IPS-15b (cell line): ENCODE measurements around the gene SBNO2.
"Not testable (repeated sequence)": the region's sequence is repeated elsewhere in the genome, so short reads cannot be mapped to it uniquely, and the experiment has no call there.

Experiments used
- H3K27me3 ChIP-seq: one replicate; pipeline ENCODE4 v1.6.1; 2013; ENCODE audit warnings: low read length; ENCODE audit not compliant: control insufficient read depth, insufficient read depth
- H3K36me3 ChIP-seq: one replicate; pipeline ENCODE4 v1.6.1; 2013; ENCODE audit warnings: low read length; ENCODE audit not compliant: control insufficient read depth, insufficient read depth
- H3K4me1 ChIP-seq: one replicate; pipeline ENCODE4 v1.6.1; 2013; ENCODE audit warnings: mild to moderate bottlenecking, low read length; ENCODE audit not compliant: control insufficient read depth, insufficient read depth
- H3K4me3 ChIP-seq: one replicate; pipeline ENCODE4 v1.5.1; 2013; ENCODE audit warnings: low read depth, low read length
- H3K9ac ChIP-seq: one replicate; pipeline ENCODE4 v1.6.1; 2013; ENCODE audit warnings: low read depth, mild to moderate bottlenecking, low read length
- H3K9me3 ChIP-seq: one replicate; pipeline ENCODE4 v1.6.1; 2013; ENCODE audit warnings: mild to moderate bottlenecking, low read length; ENCODE audit not compliant: control insufficient read depth, insufficient read depth

Gene SBNO2

DNA sequence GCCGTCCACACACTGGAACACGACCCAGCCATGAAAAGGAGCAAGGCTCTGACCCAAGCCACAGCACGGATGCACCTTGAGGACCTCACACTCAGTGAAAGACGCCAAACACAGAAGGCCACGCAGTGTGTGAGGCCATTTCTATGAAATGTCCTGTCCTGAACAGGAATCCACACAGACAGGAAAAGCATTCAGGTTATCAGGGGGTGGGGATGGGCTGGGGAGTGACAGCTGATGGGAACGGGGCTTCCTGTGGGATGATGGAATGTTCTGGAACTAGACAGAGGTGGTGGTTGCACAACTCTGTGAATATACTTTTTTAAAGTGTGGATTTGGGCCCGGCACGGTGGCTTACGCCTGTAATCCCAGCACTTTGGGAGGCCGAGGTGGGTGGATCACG is 39.6 kb downstream of the SBNO2 start:
- H3K4me3 ChIP-seq = no peak overlapping the region
- no peaks in the 10 kb centered on the region for H3K4me1 ChIP-seq
- H3K36me3 ChIP-seq = peaks cover 2% of the 10 kb centered on the region
- no peak overlapping the region for H3K9ac ChIP-seq
- no peaks in the 10 kb centered on the region for H3K9me3 ChIP-seq
- no peaks in the 10 kb centered on the region for H3K27me3 ChIP-seq

DNA sequence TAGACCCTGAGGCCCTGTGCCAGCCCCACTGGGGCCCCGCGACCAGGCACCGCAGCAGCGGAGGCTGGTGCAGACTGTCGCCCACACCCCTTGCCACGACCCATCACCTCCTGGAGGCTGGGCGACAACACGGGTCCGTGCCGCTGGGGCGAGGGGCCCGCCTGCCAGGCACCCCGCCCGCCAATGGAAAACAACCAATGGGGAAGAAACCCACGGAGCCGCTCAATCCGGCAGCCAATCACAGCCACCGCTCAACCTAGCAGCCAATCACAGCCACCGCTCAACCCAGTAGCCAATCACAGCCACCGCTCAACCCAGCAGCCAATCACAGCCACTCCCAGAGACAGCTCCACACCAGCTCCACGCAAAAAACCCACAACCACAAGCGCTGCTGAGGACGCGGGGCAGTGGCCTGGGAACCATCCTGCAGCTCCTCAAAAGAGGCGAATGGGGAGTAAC is 40.6 kb downstream of the SBNO2 start:
- Histone ChIP-seq H3K27me3 (no peaks in the 10 kb centered on the region), H3K36me3 (peaks cover 5% of the 10 kb centered on the region), H3K4me1 (no peaks in the 10 kb centered on the region), H3K9ac (no peak overlapping the region), H3K9me3 (no peaks in the 10 kb centered on the region), H3K4me3 (no peak overlapping the region)

DNA sequence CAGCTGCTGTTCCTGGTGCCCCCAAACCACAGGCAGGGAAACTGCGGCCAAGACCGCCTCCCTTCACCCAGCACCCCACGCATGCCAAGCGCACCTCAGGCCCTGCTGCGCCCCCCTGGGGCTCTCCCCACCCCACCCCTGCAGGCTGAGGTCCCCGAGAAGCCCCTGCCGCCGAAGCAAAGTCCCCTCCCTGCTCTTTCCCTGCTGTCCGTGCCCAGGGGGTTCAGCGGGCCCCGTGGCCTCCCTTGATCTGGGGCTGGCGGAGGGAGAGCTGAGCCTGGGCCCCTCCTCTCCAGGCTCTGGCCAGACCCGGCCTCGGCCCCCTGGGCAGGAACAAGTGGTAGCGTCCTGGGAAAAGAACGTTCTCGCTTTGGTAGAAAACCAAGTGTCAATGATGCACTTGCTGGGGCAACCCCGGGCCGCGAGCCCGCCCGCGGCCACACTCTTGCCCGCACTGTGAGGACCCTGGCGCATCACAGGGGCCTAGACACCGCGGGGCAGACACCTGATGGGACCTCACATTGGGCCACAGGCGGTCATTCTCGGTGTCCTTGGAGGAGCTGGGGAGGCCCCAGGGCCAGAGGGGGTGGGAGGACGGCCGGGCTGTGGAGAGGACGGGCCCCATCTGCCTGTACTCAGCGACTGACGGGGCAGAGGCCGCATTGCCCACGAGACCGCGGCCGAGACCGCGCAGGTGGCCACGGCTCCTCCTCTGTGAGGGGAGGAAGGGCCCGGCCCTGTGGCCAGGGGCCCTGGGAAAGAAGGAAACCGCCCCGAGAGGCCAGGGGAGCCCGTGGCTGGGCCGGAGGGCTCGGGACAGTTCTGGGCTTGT is 41.3 kb downstream of the SBNO2 start:
- H3K36me3 ChIP-seq = peaks cover 5% of the 10 kb centered on the region

DNA sequence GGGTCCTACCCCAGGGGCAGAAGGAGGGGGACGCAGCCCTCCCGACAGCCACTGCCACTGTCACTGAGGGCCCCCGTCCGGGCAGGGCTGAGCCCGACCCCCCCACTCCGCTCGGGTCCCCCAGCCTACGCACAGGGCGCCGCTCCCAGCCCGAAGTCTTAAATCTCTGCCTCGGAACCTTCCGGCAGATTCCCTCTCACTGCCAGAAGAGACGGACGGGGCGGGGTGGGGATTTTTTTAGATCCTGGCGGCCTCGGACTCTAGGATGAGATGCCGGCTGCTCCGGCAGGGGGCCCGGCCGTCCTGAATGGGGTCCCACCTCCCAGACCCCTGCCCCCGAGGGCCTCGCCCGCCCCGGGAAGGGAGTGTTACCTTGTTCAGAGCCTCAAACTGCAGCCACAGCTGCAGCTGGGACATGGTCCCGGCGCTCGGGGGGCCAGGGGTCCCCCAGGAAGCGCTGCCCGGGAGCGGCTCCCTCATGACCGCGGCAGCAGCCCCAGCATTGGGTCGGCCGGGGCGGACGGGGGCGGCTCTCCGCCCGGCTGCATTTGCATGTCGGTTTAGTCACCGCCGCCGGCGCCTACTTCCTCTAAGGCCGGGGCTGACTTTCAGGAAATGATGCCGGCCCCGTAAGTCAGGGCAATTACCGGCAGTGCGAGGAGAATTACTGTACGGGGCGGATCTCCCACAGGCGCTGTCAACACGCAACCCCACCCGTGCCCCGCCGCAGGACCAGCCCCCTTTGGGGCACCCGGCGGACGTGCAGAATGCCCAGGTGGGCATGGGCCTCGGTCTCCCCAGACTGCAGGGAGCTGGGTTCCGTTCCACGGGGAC is 42.1 kb downstream of the SBNO2 start:
- Histone ChIP-seq H3K27me3 (no peaks in the 10 kb centered on the region), H3K9ac (peak overlapping the region; percentile 54), H3K36me3 (peaks cover 12% of the 10 kb centered on the region), H3K4me1 (no peaks in the 10 kb centered on the region), H3K4me3 (peak overlapping the region; percentile 8), H3K9me3 (no peaks in the 10 kb centered on the region)

More for the DNA sequence above, 41.3 kb downstream of the SBNO2 start:
- H3K9ac ChIP-seq = peak overlapping the region; percentile 54
- peak overlapping the region; percentile 8 for H3K4me3 ChIP-seq
- H3K4me1 ChIP-seq = no peaks in the 10 kb centered on the region
- no peaks in the 10 kb centered on the region for H3K9me3 ChIP-seq
- no peaks in the 10 kb centered on the region for H3K27me3 ChIP-seq

DNA sequence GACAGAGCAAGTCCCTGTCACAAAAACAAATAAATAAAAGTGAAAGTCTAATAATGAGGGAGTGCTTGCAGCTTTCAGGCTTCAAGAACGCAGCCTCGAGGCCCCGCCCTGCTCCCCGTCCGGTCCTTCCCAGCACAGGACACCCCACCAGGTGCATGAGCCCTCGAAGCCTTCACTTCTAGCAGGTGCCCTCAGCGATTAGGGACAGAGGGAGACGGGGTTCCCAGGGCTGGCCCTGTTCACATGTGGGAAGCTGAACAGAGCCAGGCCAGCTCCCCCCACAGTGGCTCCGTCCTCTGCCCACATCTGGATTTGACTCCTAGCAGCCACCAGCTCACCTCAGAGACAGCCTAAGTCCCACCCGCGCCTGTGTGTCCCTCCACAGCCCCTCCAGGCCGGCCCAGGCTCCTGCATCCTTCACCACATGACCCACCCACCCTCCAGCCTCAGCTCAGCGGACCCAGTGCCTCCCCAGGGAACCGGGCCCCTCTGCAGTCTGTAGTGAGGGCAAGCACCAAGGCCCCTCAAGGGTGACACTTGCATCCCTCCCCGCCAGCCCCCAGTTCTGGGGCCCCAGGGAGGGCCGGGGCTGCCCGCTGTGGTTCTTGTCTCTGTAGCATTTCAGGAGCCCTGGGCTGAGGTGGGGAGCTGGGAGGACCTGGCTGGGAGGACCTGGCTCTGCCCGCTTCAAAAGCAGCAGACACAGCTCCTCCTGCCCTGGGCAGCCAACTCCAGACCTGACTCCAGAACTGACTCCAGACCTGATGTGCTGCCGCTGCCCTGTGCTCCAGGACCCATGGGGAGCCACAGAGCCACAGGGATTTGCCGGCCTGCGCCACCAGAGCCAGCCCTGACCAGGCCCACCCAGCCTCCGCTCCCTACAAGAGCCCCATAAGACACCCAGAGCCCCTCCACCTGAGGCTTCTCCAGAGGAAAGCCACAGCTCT is 43.0 kb downstream of the SBNO2 start:
- Histone ChIP-seq H3K27me3 (no peaks in the 10 kb centered on the region), H3K4me3 (no peak overlapping the region), H3K4me1 (no peaks in the 10 kb centered on the region), H3K9ac (peak overlapping the region; percentile 54), H3K9me3 (no peaks in the 10 kb centered on the region), H3K36me3 (peaks cover 18% of the 10 kb centered on the region)

DNA sequence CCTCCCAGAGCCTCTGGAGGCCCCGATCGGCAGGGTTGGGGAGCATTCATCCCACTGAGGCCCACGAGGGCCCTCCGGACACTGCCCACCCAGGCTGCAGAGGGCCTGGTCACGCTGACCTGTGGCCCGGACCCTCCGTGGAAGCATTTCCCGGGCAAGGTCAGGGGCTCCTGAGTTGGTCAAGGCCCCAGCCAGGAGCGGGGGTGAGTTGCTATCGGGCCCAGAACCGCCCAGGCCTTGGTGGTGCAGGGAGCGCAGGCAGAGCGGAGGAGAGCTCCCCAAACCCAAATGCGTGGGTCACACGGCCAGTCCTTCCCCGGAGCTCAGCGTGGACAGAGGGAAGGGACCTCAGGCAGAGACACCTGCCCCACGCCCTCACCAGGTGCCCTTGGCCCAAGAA is 44.5 kb downstream of the SBNO2 start:
- Histone ChIP-seq H3K36me3 (peaks cover 23% of the 10 kb centered on the region), H3K9me3 (no peaks in the 10 kb centered on the region), H3K9ac (no peak overlapping the region), H3K4me3 (no peak overlapping the region), H3K4me1 (no peaks in the 10 kb centered on the region), H3K27me3 (no peaks in the 10 kb centered on the region)

DNA sequence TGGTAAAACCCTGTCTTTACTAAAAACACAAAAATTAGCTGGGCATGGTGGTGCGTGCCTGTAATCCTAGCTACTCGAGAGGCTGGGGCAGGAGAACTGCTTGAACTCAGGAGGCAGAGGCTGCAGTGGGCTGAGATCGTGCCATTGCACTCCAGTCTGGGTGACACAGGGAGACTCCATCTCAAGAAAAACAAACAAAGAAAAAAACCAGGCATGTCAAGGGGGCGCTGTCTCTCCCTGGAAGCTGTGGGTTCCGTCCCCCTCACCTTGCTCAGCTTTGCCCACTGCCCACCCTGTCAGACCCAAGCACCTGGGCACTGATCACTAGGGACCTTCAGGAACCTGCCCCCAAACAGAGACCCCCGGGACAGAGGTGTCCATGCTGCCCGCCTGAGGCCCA is 45.0 kb downstream of the SBNO2 start:
- not testable (repeated sequence) for H3K9ac ChIP-seq, H3K27me3 ChIP-seq, H3K4me1 ChIP-seq, H3K4me3 ChIP-seq, H3K9me3 ChIP-seq
- peaks cover 27% of the 10 kb centered on the region for H3K36me3 ChIP-seq

DNA sequence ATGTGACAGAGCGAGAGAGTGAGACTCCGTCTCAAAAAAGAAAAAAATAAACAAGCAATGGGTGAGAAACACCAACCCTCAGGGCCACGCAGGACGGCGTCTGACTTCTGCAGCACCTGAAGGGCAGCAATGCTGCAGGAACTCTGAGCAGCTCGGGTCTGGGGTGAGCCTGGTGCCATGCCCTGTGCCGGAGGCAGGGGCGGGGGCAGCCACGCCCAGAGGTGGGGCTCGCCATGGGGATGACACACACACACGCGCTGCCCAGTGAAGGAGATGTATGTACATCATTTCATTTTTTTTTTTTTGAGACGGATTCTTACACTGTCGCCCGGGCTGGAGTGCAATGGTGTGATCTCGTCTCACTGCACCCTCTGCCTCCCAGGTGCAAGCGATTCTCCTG is 46.0 kb downstream of the SBNO2 start:
- no peaks in the 10 kb centered on the region for H3K9me3 ChIP-seq
- H3K4me1 ChIP-seq = no peaks in the 10 kb centered on the region
- peaks cover 36% of the 10 kb centered on the region for H3K36me3 ChIP-seq
- H3K4me3 ChIP-seq = no peak overlapping the region
- no peak overlapping the region for H3K9ac ChIP-seq
- H3K27me3 ChIP-seq = no peaks in the 10 kb centered on the region

DNA sequence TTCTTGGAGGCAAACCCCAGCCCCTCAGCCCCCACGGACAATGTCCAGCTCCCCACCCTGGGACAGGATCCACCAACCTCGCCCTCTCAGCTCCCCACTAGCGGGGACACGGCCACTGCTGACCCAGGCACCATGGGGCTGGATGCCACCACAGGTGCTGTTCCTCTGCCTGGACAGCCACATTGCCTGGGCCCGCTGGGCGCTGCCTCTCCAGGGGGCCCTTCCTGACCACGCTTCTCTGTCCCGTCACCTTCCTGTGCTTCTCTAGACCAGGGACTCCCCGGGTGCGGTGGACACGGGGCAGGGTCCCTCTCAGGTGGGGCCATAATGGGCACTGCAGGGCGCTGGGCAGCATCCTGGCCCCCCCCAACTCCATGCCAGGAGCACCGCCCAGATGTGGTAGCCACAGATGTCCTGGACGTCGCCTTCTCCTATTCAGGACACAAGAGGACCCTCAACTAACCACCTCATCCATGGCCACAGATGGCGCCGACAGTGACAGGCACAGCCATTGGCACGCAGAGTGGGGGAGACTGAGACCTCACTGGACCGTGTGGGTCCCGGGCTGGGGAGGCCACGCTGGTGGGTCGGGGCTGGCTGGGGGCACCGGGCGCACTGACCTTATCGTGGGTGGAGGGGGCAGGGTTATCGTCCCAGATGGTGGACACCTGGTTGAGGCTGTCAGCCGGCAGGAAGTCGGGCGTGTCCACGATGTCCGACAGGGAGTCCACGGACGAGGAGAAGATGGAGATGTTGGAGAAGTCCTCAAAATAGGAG is 46.9 kb downstream of the SBNO2 start:
- H3K4me1 ChIP-seq = no peaks in the 10 kb centered on the region
- no peaks in the 10 kb centered on the region for H3K27me3 ChIP-seq
- no peak overlapping the region for H3K4me3 ChIP-seq
- H3K36me3 ChIP-seq = peaks cover 41% of the 10 kb centered on the region
- H3K9ac ChIP-seq = no peak overlapping the region
- H3K9me3 ChIP-seq = no peaks in the 10 kb centered on the region

DNA sequence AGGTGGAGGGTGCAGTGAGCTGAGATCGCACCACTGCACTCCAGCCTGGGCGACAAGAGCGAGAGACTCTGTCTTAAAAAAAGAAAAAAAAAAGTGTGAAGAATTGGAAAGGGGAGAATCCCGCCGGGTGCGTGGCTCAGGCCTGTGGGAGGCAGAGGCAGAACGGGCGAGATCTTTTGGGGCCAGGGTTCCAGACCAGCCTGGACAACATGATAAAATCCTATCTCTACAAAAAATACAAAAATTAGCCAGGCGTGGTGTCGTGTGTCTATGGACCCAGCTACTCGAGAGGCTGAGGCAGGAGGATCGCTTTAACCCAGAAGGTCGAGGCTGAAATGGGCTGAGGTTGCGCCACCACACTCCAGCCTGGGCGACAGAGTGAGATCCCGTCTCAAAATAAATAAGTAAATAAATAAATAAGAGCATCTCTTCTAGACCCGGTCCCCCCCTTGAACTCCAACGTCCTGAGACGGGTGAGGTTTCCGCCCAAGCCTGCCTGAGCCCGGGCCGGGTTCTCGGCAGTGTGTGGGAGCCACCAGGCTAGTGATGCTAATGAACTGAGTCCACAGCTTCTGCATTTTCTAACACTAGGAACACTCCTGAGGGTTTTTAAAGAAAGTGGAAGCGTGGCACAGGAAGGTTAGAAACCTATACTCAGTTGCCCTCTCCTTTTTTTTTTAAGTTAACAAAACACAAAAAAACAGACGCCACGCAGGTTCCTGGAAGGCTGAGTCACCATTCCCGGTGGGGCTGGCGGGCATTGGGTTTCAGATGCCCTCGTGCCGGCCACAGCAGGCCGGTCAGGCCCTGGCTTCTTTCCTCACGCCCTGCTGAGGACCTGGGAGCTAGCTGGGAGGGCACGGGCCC is 48.2 kb downstream of the SBNO2 start:
- H3K9ac ChIP-seq = no peak overlapping the region
- H3K27me3 ChIP-seq = no peaks in the 10 kb centered on the region
- no peak overlapping the region for H3K4me3 ChIP-seq
- no peaks in the 10 kb centered on the region for H3K4me1 ChIP-seq
- H3K9me3 ChIP-seq = no peaks in the 10 kb centered on the region
- H3K36me3 ChIP-seq = peaks cover 53% of the 10 kb centered on the region
